ENCODE data around the gene MOSMO. TPM values are rescaled to one million over a fixed set of nuclear protein-coding genes. Genes with fewer than 3 reads are reported as not detected.
A peak's percentile ranks its signal among the peaks of the same experiment; 100 is the strongest.
"Not testable (repeated sequence)": the region's sequence is repeated elsewhere in the genome, so short reads cannot be mapped to it uniquely, and the experiment has no call there.

MOSMO gene
- total RNA-seq, 6 experiments from 2014 or later, result 6.7 to 13.4 (median 7.5) TPM

- 25% methylated on average over 6 of the region's 6 CpGs for WGBS (ENCODE audit: insufficient coverage, low coverage, low lambda C conversion rate, missing lambda C conversion rate)
- TF ChIP-seq POLR2A (IDR thresholded peaks at IDR 0.05), result no peak
- TF ChIP-seq, protein P1, sequence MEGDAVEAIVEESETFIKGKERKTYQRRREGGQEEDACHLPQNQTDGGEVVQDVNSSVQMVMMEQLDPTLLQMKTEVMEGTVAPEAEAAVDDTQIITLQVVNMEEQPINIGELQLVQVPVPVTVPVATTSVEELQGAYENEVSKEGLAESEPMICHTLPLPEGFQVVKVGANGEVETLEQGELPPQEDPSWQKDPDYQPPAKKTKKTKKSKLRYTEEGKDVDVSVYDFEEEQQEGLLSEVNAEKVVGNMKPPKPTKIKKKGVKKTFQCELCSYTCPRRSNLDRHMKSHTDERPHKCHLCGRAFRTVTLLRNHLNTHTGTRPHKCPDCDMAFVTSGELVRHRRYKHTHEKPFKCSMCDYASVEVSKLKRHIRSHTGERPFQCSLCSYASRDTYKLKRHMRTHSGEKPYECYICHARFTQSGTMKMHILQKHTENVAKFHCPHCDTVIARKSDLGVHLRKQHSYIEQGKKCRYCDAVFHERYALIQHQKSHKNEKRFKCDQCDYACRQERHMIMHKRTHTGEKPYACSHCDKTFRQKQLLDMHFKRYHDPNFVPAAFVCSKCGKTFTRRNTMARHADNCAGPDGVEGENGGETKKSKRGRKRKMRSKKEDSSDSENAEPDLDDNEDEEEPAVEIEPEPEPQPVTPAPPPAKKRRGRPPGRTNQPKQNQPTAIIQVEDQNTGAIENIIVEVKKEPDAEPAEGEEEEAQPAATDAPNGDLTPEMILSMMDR (IDR thresholded peaks at IDR 0.05), result no peak
- ATAC-seq (peak; percentile 70 to 87 (median 80)), DNase-seq (peak; percentile 30 to 66 (median 50))
- intact Hi-C loops (cut with DNase I), result no loop called here
- H3K4me1 ChIP-seq, result peaks cover 0 to 25% (median 4%) of the 10 kb centered on the region in 4 donors
- H3K9me3 ChIP-seq, result no peaks in the 10 kb centered on the region
- H3K36me3 ChIP-seq, result no peaks in the 10 kb centered on the region
- H3K27ac ChIP-seq, result peak overlapping the region in 1 of 3 donors; percentile 16
- no peaks in the 10 kb centered on the region for H3K27me3 ChIP-seq
- H3K4me3 ChIP-seq, result no peak overlapping the region
Observed at GRCh38 chr16:22030087-22030812, 22.3 kb downstream of the MOSMO start.

GRCh38 chr16:22031483-22032083, 23.7 kb downstream of the MOSMO start:
- no peak overlapping the region for H3K4me3 ChIP-seq
- no peaks in the 10 kb centered on the region for H3K27me3 ChIP-seq
- 90% methylated on average over 2 of the region's 2 CpGs for WGBS (ENCODE audit: insufficient coverage, low coverage, low lambda C conversion rate, missing lambda C conversion rate)
- TF ChIP-seq, protein P1 (IDR thresholded peaks at IDR 0.05), result no peak
- no peak for TF ChIP-seq POLR2A (IDR thresholded peaks at IDR 0.05)
- DNase-seq, result no peak
- peaks cover 0 to 25% (median 3%) of the 10 kb centered on the region in 4 donors for H3K4me1 ChIP-seq
- no peaks in the 10 kb centered on the region for H3K9me3 ChIP-seq
- H3K36me3 ChIP-seq, result no peaks in the 10 kb centered on the region
- ATAC-seq, result no peak
- H3K27ac ChIP-seq, result no peak overlapping the region
- intact Hi-C loops (cut with DNase I), result no loop called here

- Histone ChIP-seq H3K27ac (no peak overlapping the region), H3K36me3 (no peaks in the 10 kb centered on the region), H3K4me1 (peaks cover 0 to 17% (median 0%) of the 10 kb centered on the region in 4 donors), H3K9me3 (no peaks in the 10 kb centered on the region), H3K27me3 (no peaks in the 10 kb centered on the region), H3K4me3 (no peak overlapping the region)
- ATAC-seq (no peak), DNase-seq (no peak)
- intact Hi-C loops (cut with DNase I), result no loop called here
- TF ChIP-seq, protein P1 (IDR thresholded peaks at IDR 0.05), result no peak
- no peak for TF ChIP-seq POLR2A (IDR thresholded peaks at IDR 0.05)
- WGBS (ENCODE audit: insufficient coverage, low coverage, low lambda C conversion rate, missing lambda C conversion rate), result 90% methylated on average over 3 of the region's 3 CpGs
Observed at GRCh38 chr16:22034503-22034902, 26.6 kb downstream of the MOSMO start.

GRCh38 chr16:22035153-22035552, 27.2 kb downstream of the MOSMO start:
- no peaks in the 10 kb centered on the region for H3K27me3 ChIP-seq
- no peak for TF ChIP-seq POLR2A (IDR thresholded peaks at IDR 0.05)
- TF ChIP-seq, protein P1 (IDR thresholded peaks at IDR 0.05), result no peak
- intact Hi-C loops (cut with DNase I), result no loop called here
- no peak for ATAC-seq
- peaks cover 0 to 10% (median 0%) of the 10 kb centered on the region in 4 donors for H3K4me1 ChIP-seq
- no peaks in the 10 kb centered on the region for H3K9me3 ChIP-seq
- no peak overlapping the region for H3K27ac ChIP-seq
- H3K4me3 ChIP-seq, result no peak overlapping the region
- no peak for DNase-seq
- H3K36me3 ChIP-seq, result no peaks in the 10 kb centered on the region
- no CpG with 5 or more reads among the region's 2 CpGs for WGBS (ENCODE audit: insufficient coverage, low coverage, low lambda C conversion rate, missing lambda C conversion rate)

DNA sequence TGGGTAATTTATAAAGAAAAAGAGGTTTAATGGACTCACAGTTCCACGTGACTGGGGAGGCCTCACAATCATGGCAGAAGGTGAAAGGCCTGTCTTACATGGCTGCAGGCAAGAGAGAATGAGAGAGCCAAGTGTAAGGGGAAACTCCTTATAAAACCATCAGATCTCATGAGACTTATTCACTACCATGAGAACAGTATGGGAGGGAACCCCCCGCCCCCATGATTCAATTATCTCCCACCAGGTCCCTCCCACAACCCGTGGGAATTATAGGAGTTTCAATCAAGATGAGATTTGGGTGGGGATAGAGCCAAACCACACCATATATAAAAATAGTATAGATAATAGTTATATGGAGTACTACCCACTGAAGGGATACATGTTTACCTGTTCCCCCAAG, 36.0 kb downstream of the MOSMO start:
- H3K9me3 ChIP-seq; ATAC-seq; DNase-seq; H3K4me1 ChIP-seq; H3K27me3 ChIP-seq; intact Hi-C loops (cut with DNase I); H3K27ac ChIP-seq; H3K4me3 ChIP-seq; H3K36me3 ChIP-seq: not testable (repeated sequence)
- 89% methylated on average over 3 of the region's 3 CpGs for WGBS (ENCODE audit: insufficient coverage, low coverage, low lambda C conversion rate, missing lambda C conversion rate)

- WGBS (ENCODE audit: insufficient coverage, low coverage, low lambda C conversion rate, missing lambda C conversion rate), result 73% methylated on average over 5 of the region's 5 CpGs
- DNase-seq; H3K27ac ChIP-seq; ATAC-seq; H3K27me3 ChIP-seq; H3K36me3 ChIP-seq; H3K4me1 ChIP-seq; intact Hi-C loops (cut with DNase I); H3K4me3 ChIP-seq; H3K9me3 ChIP-seq: not testable (repeated sequence)
Observed at GRCh38 chr16:22045888-22046287, 38.0 kb downstream of the MOSMO start.

All from right lobe of liver (tissue), 6 donors.